KOPT-K1 (cell line): Measurements from ENCODE around the gene AMH.

Experiments
- H3K27ac ChIP-seq: fragments of 200-600 bp; sonication (generic); 2 replicates; pipeline ENCODE4 v1.5.1; 2016; ENCODE audit warnings: antibody characterized with exemption, mild to moderate bottlenecking, low read depth, low read length; ENCODE audit not compliant: poor library complexity, severe bottlenecking
- H3K36me3 ChIP-seq: fragments of 200-600 bp; sonication (generic); 2 replicates; pipeline ENCODE4 v1.5.1; 2017; ENCODE audit warnings: antibody characterized with exemption, mild to moderate bottlenecking, low read length, moderate library complexity; ENCODE audit not compliant: insufficient read depth
- H3K9me3 ChIP-seq: fragments of 200-600 bp; sonication (generic); 2 replicates; pipeline ENCODE4 v1.5.1; 2017; ENCODE audit warnings: antibody characterized with exemption, low read length, mild to moderate bottlenecking; ENCODE audit not compliant: insufficient read depth, poor library complexity, severe bottlenecking

AMH gene

GRCh38 chr19:2214251-2214650 lies 34.9 kb upstream of the AMH start:
- no peak overlapping the region for H3K27ac ChIP-seq
- H3K36me3 ChIP-seq = peaks cover 97% of the 10 kb centered on the region

GRCh38 chr19:2215281-2215751 lies 33.8 kb upstream of the AMH start:
- H3K9me3 ChIP-seq = no peaks in the 10 kb centered on the region
- H3K36me3 ChIP-seq = peaks cover 97% of the 10 kb centered on the region
- H3K27ac ChIP-seq = no peak overlapping the region

More at GRCh38 chr19:2214251-2214650, 34.9 kb upstream of the AMH start:
- H3K9me3 ChIP-seq = no peaks in the 10 kb centered on the region

DNA sequence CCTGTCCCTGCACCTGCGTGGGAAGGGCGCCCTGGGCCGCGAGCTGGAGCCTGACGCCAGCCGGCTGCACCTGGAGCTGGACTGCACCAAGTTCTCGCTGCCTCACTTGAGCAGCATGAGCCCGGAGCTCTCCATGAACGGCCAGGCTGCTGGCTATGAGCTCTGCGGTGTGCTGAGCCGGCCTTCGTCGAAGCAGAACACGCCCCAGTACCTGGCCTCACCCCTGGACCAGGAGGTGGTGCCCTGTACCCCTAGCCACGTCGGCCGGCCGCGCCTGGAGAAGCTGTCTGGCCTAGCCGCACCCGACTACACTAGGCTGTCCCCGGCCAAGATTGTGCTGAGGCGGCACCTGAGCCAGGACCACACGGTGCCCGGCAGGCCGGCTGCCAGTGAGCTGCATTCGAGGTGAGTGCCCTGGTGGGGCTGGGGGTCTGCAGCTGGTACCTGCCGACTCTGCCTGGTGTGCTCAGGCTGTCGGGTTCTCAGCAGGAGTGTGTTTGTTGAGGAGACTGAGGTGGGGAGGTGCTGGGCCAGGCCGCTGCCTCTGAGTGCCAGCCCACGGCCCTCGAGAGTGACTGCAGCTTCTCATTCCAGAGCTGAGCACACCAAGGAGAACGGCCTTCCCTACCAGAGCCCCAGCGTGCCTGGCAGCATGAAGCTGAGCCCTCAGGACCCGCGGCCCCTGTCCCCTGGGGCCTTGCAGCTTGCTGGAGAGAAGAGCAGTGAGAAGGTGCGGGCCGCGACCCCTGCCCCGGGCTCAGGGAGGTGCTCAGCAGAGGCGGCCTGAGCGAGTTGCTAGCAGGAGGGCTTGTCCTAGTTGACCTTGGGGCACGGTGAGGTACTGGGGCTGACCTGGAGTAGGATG lies 32.5 kb upstream of the AMH start:
- H3K27ac ChIP-seq = no peak overlapping the region
- peaks cover 97% of the 10 kb centered on the region for H3K36me3 ChIP-seq

GRCh38 chr19:2217591-2217990 lies 31.5 kb upstream of the AMH start:
- Histone ChIP-seq H3K36me3 (peaks cover 97% of the 10 kb centered on the region), H3K9me3 (no peaks in the 10 kb centered on the region)

More for the DNA sequence above, 32.5 kb upstream of the AMH start:
- no peaks in the 10 kb centered on the region for H3K9me3 ChIP-seq

GRCh38 chr19:2219726-2220125 lies 29.4 kb upstream of the AMH start:
- H3K36me3 ChIP-seq = peaks cover 96% of the 10 kb centered on the region
- no peak overlapping the region for H3K27ac ChIP-seq
- H3K9me3 ChIP-seq = no peaks in the 10 kb centered on the region

More at GRCh38 chr19:2217591-2217990, 31.5 kb upstream of the AMH start:
- H3K27ac ChIP-seq = no peak overlapping the region

GRCh38 chr19:2221250-2221831 lies 27.8 kb upstream of the AMH start:
- no peak overlapping the region for H3K27ac ChIP-seq
- H3K9me3 ChIP-seq = no peaks in the 10 kb centered on the region
- H3K36me3 ChIP-seq = peaks cover 96% of the 10 kb centered on the region

DNA sequence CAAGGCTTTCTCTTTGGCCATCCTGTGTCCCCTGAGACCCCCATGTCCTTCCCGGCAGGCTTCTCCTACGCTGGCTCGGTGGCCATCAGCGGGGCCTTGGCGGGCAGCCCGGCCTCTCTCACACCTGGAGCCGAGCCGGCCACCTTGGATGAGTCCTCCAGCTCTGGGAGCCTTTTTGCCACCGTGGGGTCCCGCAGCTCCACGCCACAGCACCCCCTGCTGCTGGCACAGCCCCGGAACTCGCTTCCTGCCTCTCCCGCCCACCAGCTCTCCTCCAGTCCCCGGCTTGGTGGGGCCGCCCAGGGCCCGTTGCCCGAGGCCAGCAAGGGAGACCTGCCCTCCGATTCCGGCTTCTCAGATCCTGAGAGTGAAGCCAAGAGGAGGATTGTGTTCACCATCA lies 27.2 kb upstream of the AMH start:
- Histone ChIP-seq H3K36me3 (peaks cover 96% of the 10 kb centered on the region), H3K27ac (no peak overlapping the region)

GRCh38 chr19:2223391-2223790 lies 25.7 kb upstream of the AMH start:
- Histone ChIP-seq H3K36me3 (peaks cover 93% of the 10 kb centered on the region), H3K27ac (no peak overlapping the region), H3K9me3 (no peaks in the 10 kb centered on the region)

More for the DNA sequence above, 27.2 kb upstream of the AMH start:
- H3K9me3 ChIP-seq = no peaks in the 10 kb centered on the region

DNA sequence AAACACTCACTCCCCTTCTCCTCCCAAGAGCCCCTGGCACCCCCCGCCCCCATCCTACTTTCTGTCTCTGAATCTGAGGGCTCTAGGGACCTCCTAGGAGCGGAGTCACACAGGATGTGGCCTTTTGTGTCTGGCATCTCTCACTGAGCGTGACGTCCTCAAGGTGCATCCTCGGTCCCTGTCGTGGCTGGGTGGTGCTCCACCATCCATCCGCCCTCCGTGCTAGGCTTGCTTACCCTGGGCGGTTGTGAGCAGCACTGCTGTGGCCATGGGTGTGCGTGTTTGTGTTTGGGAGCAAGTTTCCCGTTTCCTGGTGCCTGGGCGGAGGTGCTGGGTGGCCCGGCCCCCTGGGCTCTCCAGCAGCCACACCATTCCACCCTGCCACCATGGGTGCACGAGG lies 25.2 kb upstream of the AMH start:
- peaks cover 93% of the 10 kb centered on the region for H3K36me3 ChIP-seq
- no peaks in the 10 kb centered on the region for H3K9me3 ChIP-seq
- H3K27ac ChIP-seq = no peak overlapping the region

- H3K27ac ChIP-seq = no peak overlapping the region
- no peaks in the 10 kb centered on the region for H3K9me3 ChIP-seq
- peaks cover 93% of the 10 kb centered on the region for H3K36me3 ChIP-seq
Observed at GRCh38 chr19:2224754-2225349, 24.3 kb upstream of the AMH start.

GRCh38 chr19:2225415-2226050 lies 23.6 kb upstream of the AMH start:
- H3K9me3 ChIP-seq = no peaks in the 10 kb centered on the region
- H3K27ac ChIP-seq = no peak overlapping the region
- peaks cover 93% of the 10 kb centered on the region for H3K36me3 ChIP-seq

DNA sequence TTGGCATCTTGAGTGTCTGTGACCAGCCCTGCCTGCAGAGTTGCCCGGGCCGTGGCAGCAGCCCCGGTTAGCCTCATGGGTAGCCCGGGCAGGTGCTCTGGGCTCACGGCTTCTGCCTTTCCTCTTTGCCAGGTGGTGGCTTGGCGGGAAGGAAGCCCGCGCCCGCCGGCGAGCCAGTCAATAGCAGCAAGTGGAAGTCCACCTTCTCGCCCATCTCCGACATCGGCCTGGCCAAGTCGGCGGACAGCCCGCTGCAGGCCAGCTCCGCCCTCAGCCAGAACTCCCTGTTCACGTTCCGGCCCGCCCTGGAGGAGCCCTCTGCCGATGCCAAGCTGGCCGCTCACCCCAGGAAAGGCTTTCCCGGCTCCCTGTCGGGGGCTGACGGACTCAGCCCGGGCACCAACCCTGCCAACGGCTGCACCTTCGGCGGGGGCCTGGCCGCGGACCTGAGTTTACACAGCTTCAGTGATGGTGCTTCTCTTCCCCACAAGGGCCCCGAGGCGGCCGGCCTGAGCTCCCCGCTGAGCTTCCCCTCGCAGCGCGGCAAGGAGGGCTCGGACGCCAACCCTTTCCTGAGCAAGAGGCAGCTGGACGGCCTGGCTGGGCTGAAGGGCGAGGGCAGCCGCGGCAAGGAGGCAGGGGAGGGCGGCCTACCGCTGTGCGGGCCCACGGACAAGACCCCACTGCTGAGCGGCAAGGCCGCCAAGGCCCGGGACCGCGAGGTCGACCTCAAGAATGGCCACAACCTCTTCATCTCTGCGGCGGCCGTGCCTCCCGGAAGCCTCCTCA lies 22.9 kb upstream of the AMH start:
- Histone ChIP-seq H3K36me3 (peaks cover 93% of the 10 kb centered on the region), H3K27ac (no peak overlapping the region), H3K9me3 (no peaks in the 10 kb centered on the region)

DNA sequence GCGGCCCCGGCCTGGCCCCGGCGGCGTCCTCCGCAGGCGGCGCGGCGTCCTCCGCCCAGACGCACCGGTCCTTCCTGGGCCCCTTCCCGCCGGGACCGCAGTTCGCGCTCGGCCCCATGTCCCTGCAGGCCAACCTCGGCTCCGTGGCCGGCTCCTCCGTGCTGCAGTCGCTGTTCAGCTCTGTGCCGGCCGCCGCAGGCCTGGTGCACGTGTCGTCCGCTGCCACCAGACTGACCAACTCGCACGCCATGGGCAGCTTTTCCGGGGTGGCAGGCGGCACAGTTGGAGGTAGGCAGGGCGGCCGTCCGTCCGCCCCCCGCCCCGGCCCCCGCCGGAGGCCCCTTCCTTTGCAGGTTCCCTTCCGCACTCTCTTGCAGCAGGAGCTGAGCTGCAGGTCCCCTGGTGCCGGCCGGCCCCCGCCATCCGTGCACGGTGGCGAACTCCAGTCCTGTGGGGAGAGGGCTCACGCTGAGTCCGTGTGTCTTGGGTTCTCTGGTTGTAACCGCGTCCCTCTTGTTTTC lies 22.2 kb upstream of the AMH start:
- Histone ChIP-seq H3K36me3 (peaks cover 93% of the 10 kb centered on the region), H3K9me3 (no peaks in the 10 kb centered on the region)

DNA sequence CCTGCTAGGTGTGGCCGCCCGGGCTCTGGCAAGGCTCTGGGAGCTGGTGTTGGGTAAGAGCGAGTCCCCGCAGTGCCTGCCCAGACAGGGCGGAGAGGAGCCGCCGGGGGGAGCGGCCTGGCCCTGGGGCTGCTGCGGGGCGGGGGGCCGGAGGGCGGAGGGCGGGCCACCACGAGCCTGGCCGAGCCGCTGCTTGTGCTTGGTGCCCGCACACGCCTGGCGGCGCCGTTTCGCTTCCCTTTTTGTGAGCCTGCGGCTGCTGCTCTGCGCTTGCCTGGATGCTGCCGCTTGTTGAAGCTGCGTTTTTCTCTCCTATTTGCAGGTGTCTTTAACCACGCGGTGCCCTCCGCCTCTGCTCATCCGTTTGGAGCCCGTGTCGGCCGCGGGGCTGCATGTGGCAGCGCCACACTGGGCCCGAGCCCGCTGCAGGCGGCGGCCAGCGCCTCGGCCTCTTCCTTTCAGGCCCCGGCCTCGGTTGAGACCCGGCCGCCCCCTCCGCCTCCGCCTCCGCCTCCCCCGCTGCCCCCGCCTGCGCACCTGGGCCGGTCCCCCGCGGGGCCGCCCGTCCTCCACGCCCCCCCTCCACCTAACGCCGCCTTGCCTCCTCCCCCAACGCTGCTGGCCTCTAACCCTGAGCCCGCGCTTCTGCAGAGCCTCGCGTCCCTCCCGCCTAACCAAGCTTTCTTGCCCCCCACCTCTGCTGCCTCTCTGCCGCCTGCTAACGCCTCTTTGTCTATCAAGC lies 21.5 kb upstream of the AMH start:
- Histone ChIP-seq H3K9me3 (no peaks in the 10 kb centered on the region), H3K27ac (no peak overlapping the region), H3K36me3 (peaks cover 93% of the 10 kb centered on the region)

More for the DNA sequence above, 22.2 kb upstream of the AMH start:
- no peak overlapping the region for H3K27ac ChIP-seq
